ENCODE data around the gene FAM43B. TPM values are rescaled to one million over a fixed set of nuclear protein-coding genes. Genes with fewer than 3 reads are reported as not detected.

The FAM43B gene
- total and polyA plus RNA-seq, 10 of the 15 experiments (the other 5 are each of a cell fraction or from before 2014, with no cell fraction given) = not detected

GRCh38 chr1:20575541-20576336 lies 23.4 kb downstream of the FAM43B start (continued):
- TF ChIP-seq POU2F2 (IDR thresholded peaks at IDR 0.05; ENCODE audit: borderline replicate concordance, low read depth, low read length) (no peak), CREM (IDR thresholded peaks at IDR 0.05; ENCODE audit: low read depth) (no peak), JUNB (IDR thresholded peaks at IDR 0.05) (no peak)

- H3K27me3 ChIP-seq (replicated peaks in 1 of 2; ENCODE audit: control insufficient read depth in 2 of 2, insufficient read depth in 2 of 2, low read length in 1 of 2) = no peaks in the 10 kb centered on the region
- no peak overlapping the region for H3K4me2 ChIP-seq (ENCODE audit: control insufficient read depth, insufficient read depth)
- POLR2A ChIA-PET = no interaction called here
- ATAC-seq (no peak), FAIRE-seq (no peak), DNase-seq (ENCODE audit: low read depth, low spot score) (no peak)
- no peak overlapping the region for H2AFZ ChIP-seq (ENCODE audit: control insufficient read depth, low read depth, low read length)
- no peaks in the 10 kb centered on the region for H3K9me3 ChIP-seq (replicated peaks; ENCODE audit: control insufficient read depth, insufficient read depth, low read length)
- in situ Hi-C loops (cut with MboI) = no loop called here
- no peaks in the 10 kb centered on the region for H4K20me1 ChIP-seq (ENCODE audit: control insufficient read depth, insufficient read depth)
- H3K79me2 ChIP-seq (ENCODE audit: control insufficient read depth, insufficient read depth, low read length) = no peaks in the 10 kb centered on the region
- intact Hi-C loops (cut with micrococcal nuclease; ENCODE audit: unreplicated experiment) = no loop called here
- H3K36me3 ChIP-seq (ENCODE audit: control insufficient read depth in 2 of 2, insufficient read depth in 2 of 2, low read length in 1 of 2) = no peaks in the 10 kb centered on the region
- BruUV-seq (replicated peaks) = no TSS peak
- SMC1A ChIA-PET (ENCODE audit: uncharacterized antibody, unreplicated experiment) = no interaction called here
- RAD21 ChIA-PET (ENCODE audit: unreplicated experiment) = no interaction called here
- CTCF ChIA-PET = no interaction called here
- no peak overlapping the region for H3K27ac ChIP-seq (ENCODE audit: control insufficient read depth, insufficient read depth)
- WGBS (ENCODE audit: insufficient coverage, insufficient replicate concordance, low lambda C conversion rate, missing lambda C conversion rate) = 36% methylated on average over 3 of the region's 3 CpGs
- no peak overlapping the region for H3K4me3 ChIP-seq
- no peaks in the 10 kb centered on the region for H3K4me1 ChIP-seq (ENCODE audit: control insufficient read depth, insufficient read depth, low read length)
- no peak overlapping the region for H3K9ac ChIP-seq (ENCODE audit: control insufficient read depth, insufficient read depth, low read length)
- TF ChIP-seq REST (IDR thresholded peaks at IDR 0.05; ENCODE audit: low read depth, low read length) (no peak), ATF2 (IDR thresholded peaks at IDR 0.05; ENCODE audit: low read length) (no peak), ESRRA (IDR thresholded peaks at IDR 0.05; ENCODE audit: low read length) (no peak), STAT3 (IDR thresholded peaks at IDR 0.05; ENCODE audit: low read depth, low read length) (no peak), RFX5 (IDR thresholded peaks at IDR 0.05; ENCODE audit: low read depth, low read length) (no peak), WRNIP1 (IDR thresholded peaks at IDR 0.05; ENCODE audit: borderline replicate concordance, low read depth, low read length) (no peak), MAX (IDR thresholded peaks at IDR 0.05; ENCODE audit: low read depth, low read length) (no peak), FOS (IDR thresholded peaks at IDR 0.05; ENCODE audit: borderline replicate concordance, extremely low read depth, insufficient read length) (no peak), SP1 (IDR thresholded peaks at IDR 0.05; ENCODE audit: low read depth, low read length) (no peak), IRF3 (IDR thresholded peaks at IDR 0.05) (no peak), TCF7 (IDR thresholded peaks at IDR 0.05; ENCODE audit: borderline replicate concordance) (no peak), CBFB (IDR thresholded peaks at IDR 0.05; ENCODE audit: low read depth) (no peak), TAF1 (IDR thresholded peaks at IDR 0.05; ENCODE audit: borderline replicate concordance, low read depth, low read length) (no peak), POLR2AphosphoS2 (IDR thresholded peaks at IDR 0.05; ENCODE audit: low read depth, low read length) (no peak), ZSCAN29 (IDR thresholded peaks at IDR 0.05) (no peak)
Observed at GRCh38 chr1:20578062-20578461, 25.7 kb downstream of the FAM43B start.

Data from GM12878 (cell line).